Effector memory CD8-positive, alpha-beta T cell (primary cell): ENCODE results near the gene NUTF2.

Experiments used
- ATAC-seq: fragments of 150-1000 bp; cut with Tn5 transposase; replicated peaks from 2 replicates; pipeline ENCODE4 v1.10.0; 2021; ENCODE audit warnings: mild to moderate bottlenecking, moderate library complexity
- DNase-seq, 3 experiments: peaks; one replicate each; pipeline ENCODE4 v3.0.0; 2021
- H3K27ac Mint-ChIP-seq, 2 donors: one replicate each; pipeline ENCODE4 v1.8.0; 2022; ENCODE audit warnings: mild to moderate bottlenecking in 2 of 2, mixed read lengths in 2 of 2, moderate library complexity in 2 of 2
- H3K27me3 Mint-ChIP-seq, 2 donors: one replicate each; pipeline ENCODE4 v1.8.0; 2022; ENCODE audit warnings: mixed read lengths in 2 of 2
- H3K36me3 Mint-ChIP-seq: one replicate; pipeline ENCODE4 v1.8.0; 2022; ENCODE audit warnings: mild to moderate bottlenecking, moderate library complexity, mixed read lengths; ENCODE audit not compliant: insufficient read depth
- H3K4me1 Mint-ChIP-seq, 2 donors: one replicate each; pipeline ENCODE4 v1.8.0; 2022; ENCODE audit warnings: low read depth in 2 of 2, mixed read lengths in 2 of 2
- H3K4me3 Mint-ChIP-seq, 2 donors: one replicate each; pipeline ENCODE4 v1.8.0; 2022; ENCODE audit warnings: mild to moderate bottlenecking in 2 of 2, mixed read lengths in 2 of 2, moderate library complexity in 2 of 2
- H3K9me3 Mint-ChIP-seq, 2 donors: one replicate each; pipeline ENCODE4 v1.8.0; 2022; ENCODE audit warnings: mixed read lengths in 2 of 2

The NUTF2 gene

GRCh38 chr16:67915831-67916723 lies 69.3 kb downstream of the NUTF2 start:
- peaks cover 7% of the 10 kb centered on the region for H3K36me3 Mint-ChIP-seq
- DNase-seq: no peak
- H3K27ac Mint-ChIP-seq: no peak overlapping the region
- no peak overlapping the region for H3K4me3 Mint-ChIP-seq
- ATAC-seq: no peak
- H3K4me1 Mint-ChIP-seq: peaks cover 25 to 27% of the 10 kb centered on the region in 2 donors
- H3K9me3 Mint-ChIP-seq: no peaks in the 10 kb centered on the region
- no peaks in the 10 kb centered on the region for H3K27me3 Mint-ChIP-seq

GRCh38 chr16:67917140-67917851 lies 70.6 kb downstream of the NUTF2 start:
- Mint-ChIP-seq H3K4me1 (peaks cover 27 to 31% of the 10 kb centered on the region in 2 donors), H3K36me3 (no peaks in the 10 kb centered on the region)
- DNase-seq: no peak

GRCh38 chr16:67917852-67918236 lies 71.1 kb downstream of the NUTF2 start:
- no peak for ATAC-seq

More at GRCh38 chr16:67917140-67917851, 70.6 kb downstream of the NUTF2 start:
- Mint-ChIP-seq H3K27ac (peak overlapping the region; percentile 30 to 88), H3K9me3 (no peaks in the 10 kb centered on the region), H3K4me3 (peak overlapping the region in 1 of 2 donors; percentile 21), H3K27me3 (no peaks in the 10 kb centered on the region)
- no peak for ATAC-seq

GRCh38 chr16:67919622-67920221 lies 73.0 kb downstream of the NUTF2 start:
- Mint-ChIP-seq H3K4me1 (peaks cover 29 to 31% of the 10 kb centered on the region in 2 donors), H3K27me3 (no peaks in the 10 kb centered on the region), H3K9me3 (no peaks in the 10 kb centered on the region), H3K27ac (peak overlapping the region; percentile 26 to 54), H3K36me3 (no peaks in the 10 kb centered on the region), H3K4me3 (no peak overlapping the region)
- DNase-seq (no peak), ATAC-seq (no peak)

More at GRCh38 chr16:67917852-67918236, 71.1 kb downstream of the NUTF2 start:
- peaks cover 28 to 32% of the 10 kb centered on the region in 2 donors for H3K4me1 Mint-ChIP-seq
- H3K4me3 Mint-ChIP-seq: peak overlapping the region in 1 of 2 donors; percentile 21
- DNase-seq: no peak
- peak overlapping the region; percentile 30 to 88 for H3K27ac Mint-ChIP-seq
- H3K36me3 Mint-ChIP-seq: no peaks in the 10 kb centered on the region
- H3K27me3 Mint-ChIP-seq: no peaks in the 10 kb centered on the region
- no peaks in the 10 kb centered on the region for H3K9me3 Mint-ChIP-seq
